SH-SY5Y (cell line): ENCODE measurements around the gene SLC38A10.

Experiments used
- GATA2 ChIP-seq: IDR thresholded peaks from 2 replicates; pipeline ENCODE4 v1.6.1; 2011; ENCODE audit warnings: mild to moderate bottlenecking, low read depth, low read length
- GATA3 ChIP-seq: IDR thresholded peaks from 2 replicates; pipeline ENCODE4 v1.6.1; 2011; ENCODE audit warnings: low read depth, mild to moderate bottlenecking, low read length, moderate library complexity

DNA sequence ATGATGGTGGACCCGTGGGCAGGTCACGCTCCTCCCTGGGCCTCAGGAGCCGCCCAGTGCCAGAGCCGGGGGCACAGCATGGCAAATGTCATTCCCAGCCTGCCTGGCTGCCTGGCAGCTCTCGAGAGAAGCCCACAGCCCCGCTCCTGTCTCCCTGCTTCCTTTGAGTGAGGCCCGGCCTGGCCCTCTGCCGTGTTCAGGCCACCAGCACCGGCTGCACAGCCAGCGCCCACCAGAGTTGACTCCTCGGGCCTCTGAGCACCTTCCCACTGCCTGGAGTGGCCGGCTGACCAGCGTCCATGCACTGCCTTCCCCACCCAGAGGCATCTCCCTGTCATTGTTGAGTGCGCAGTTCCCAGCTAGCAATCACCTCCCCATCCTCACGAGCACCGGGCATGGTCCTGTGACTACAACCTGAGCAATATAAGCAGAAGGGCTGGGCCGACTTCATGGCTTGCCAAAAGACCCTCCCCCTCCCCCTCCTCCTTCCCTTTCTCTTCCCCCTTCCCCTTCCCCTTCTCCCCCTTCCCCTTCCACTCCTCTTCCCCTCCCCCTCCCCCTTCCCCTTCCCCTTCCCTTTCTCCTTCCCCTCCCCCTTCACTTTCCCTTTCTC, 11.9 kb upstream of the SLC38A10 start:
- TF ChIP-seq GATA2 (no peak), GATA3 (no peak)
